Measurements from ENCODE around the gene WIZ. TPM values are rescaled to one million over a fixed set of nuclear protein-coding genes. Genes with fewer than 3 reads are reported as not detected.

WIZ gene
- total and polyA plus RNA-seq, 2 experiments from 2014 or later, result 8.9 to 39.5 TPM

GRCh38 chr19:15443325-15443724 is 6.4 kb downstream of the WIZ start:
- Histone ChIP-seq H3K36me3 (ENCODE audit: insufficient read depth) (no peaks in the 10 kb centered on the region), H3K4me3 (no peak overlapping the region), H3F3A (replicated peaks; ENCODE audit: low read depth) (0 out of 2 replicates have a peak, but pooled peaks cover 2% of the 10 kb centered on the region), H3K27me3 (ENCODE audit: insufficient read depth) (no peaks in the 10 kb centered on the region), H3K4me1 (ENCODE audit: insufficient read depth) (no peaks in the 10 kb centered on the region), H4K20me1 (replicated peaks; ENCODE audit: insufficient read depth) (no peaks in the 10 kb centered on the region), H2AFZ (no peak overlapping the region), H3K9me2 (ENCODE audit: insufficient read depth) (no peaks in the 10 kb centered on the region), H3K27ac (ENCODE audit: low read depth) (no peak overlapping the region), H3K4me2 (no peak overlapping the region), H3K79me2 (replicated peaks; ENCODE audit: insufficient read depth) (no peaks in the 10 kb centered on the region)
- DNase-seq (ENCODE audit: low spot score), result no peak
- H3K4me3 Mint-ChIP-seq, result no peak overlapping the region
- ATAC-seq, result no peak
- TF ChIP-seq EZH2 (IDR thresholded peaks at IDR 0.05; ENCODE audit: low read depth, unreplicated experiment) (no peak), EZH2phosphoT487 (IDR thresholded peaks at IDR 0.05; ENCODE audit: unreplicated experiment) (no peak), ETS1 (IDR thresholded peaks at IDR 0.05) (no peak)
- H3K36me3 Mint-ChIP-seq (ENCODE audit: low read depth), result no peaks in the 10 kb centered on the region
- H3K9me3 Mint-ChIP-seq, result no peaks in the 10 kb centered on the region
- H3K27me3 Mint-ChIP-seq (ENCODE audit: insufficient read depth, low read depth, poor library complexity), result peaks cover 3% of the 10 kb centered on the region
- H3K4me1 Mint-ChIP-seq, result peaks cover under 1% of the 10 kb centered on the region; the same call in 2 of the 3 replicates
- no peak overlapping the region for H3K27ac Mint-ChIP-seq

- peaks cover 3% of the 10 kb centered on the region for H3K27me3 Mint-ChIP-seq (ENCODE audit: insufficient read depth, low read depth, poor library complexity)
- Histone ChIP-seq H2AFZ (no peak overlapping the region), H3K36me3 (ENCODE audit: insufficient read depth) (no peaks in the 10 kb centered on the region), H3K4me3 (no peak overlapping the region), H3K9me2 (ENCODE audit: insufficient read depth) (no peaks in the 10 kb centered on the region), H4K20me1 (replicated peaks; ENCODE audit: insufficient read depth) (no peaks in the 10 kb centered on the region), H3K4me2 (no peak overlapping the region), H3K79me2 (replicated peaks; ENCODE audit: insufficient read depth) (no peaks in the 10 kb centered on the region), H3K27ac (ENCODE audit: low read depth) (no peak overlapping the region), H3F3A (replicated peaks; ENCODE audit: low read depth) (no peaks in the 10 kb centered on the region), H3K27me3 (ENCODE audit: insufficient read depth) (no peaks in the 10 kb centered on the region), H3K4me1 (ENCODE audit: insufficient read depth) (no peaks in the 10 kb centered on the region)
- ATAC-seq (no peak), DNase-seq (ENCODE audit: low spot score) (no peak)
- H3K27ac Mint-ChIP-seq, result no peak overlapping the region
- H3K9me3 Mint-ChIP-seq, result no peaks in the 10 kb centered on the region
- no peak overlapping the region for H3K4me3 Mint-ChIP-seq
- H3K4me1 Mint-ChIP-seq, result no peaks in the 10 kb centered on the region
- TF ChIP-seq STAT1 (IDR thresholded peaks at IDR 0.05; ENCODE audit: unreplicated experiment), result no peak
- no peak for TF ChIP-seq CTCF (conservative IDR thresholded peaks at IDR 0.05; ENCODE audit: low read depth in 2 of 2)
- TF ChIP-seq NANOG (IDR thresholded peaks at IDR 0.05; ENCODE audit: borderline replicate concordance), result no peak
- H3K36me3 Mint-ChIP-seq (ENCODE audit: low read depth), result no peaks in the 10 kb centered on the region
Measured at GRCh38 chr19:15442142-15442920, 7.4 kb downstream of the WIZ start.

GRCh38 chr19:15441317-15441716 is 8.4 kb downstream of the WIZ start:
- no peaks in the 10 kb centered on the region for H3K79me2 ChIP-seq (replicated peaks; ENCODE audit: insufficient read depth)
- H3K27ac ChIP-seq (ENCODE audit: low read depth), result no peak overlapping the region
- DNase-seq (ENCODE audit: low spot score) (no peak), ATAC-seq (no peak)
- Mint-ChIP-seq H3K27me3 (ENCODE audit: insufficient read depth, low read depth, poor library complexity) (peaks cover 1% of the 10 kb centered on the region), H3K27ac (no peak overlapping the region), H3K36me3 (ENCODE audit: low read depth) (no peaks in the 10 kb centered on the region), H3K4me3 (no peak overlapping the region), H3K9me3 (no peaks in the 10 kb centered on the region), H3K4me1 (no peaks in the 10 kb centered on the region)
- H3K9me2 ChIP-seq (ENCODE audit: insufficient read depth), result no peaks in the 10 kb centered on the region
- no peaks in the 10 kb centered on the region for H3K36me3 ChIP-seq (ENCODE audit: insufficient read depth)
- H3K4me1 ChIP-seq (ENCODE audit: insufficient read depth), result no peaks in the 10 kb centered on the region
- TF ChIP-seq REST (IDR thresholded peaks at IDR 0.05; ENCODE audit: unreplicated experiment) (no peak), ZNF331 (CRISPR knock-in tag; IDR thresholded peaks at IDR 0.05; ENCODE audit: low read depth) (no peak), NANOG (IDR thresholded peaks at IDR 0.05; ENCODE audit: borderline replicate concordance) (no peak), JUNB (IDR thresholded peaks at IDR 0.05; ENCODE audit: unreplicated experiment) (no peak), CREB1 (CRISPR knock-in tag; IDR thresholded peaks at IDR 0.05; ENCODE audit: low read depth) (no peak), STAT1 (IDR thresholded peaks at IDR 0.05; ENCODE audit: unreplicated experiment) (no peak)
- H3K4me3 ChIP-seq, result no peak overlapping the region
- no peaks in the 10 kb centered on the region for H3K27me3 ChIP-seq (ENCODE audit: insufficient read depth)
- H3F3A ChIP-seq (replicated peaks; ENCODE audit: low read depth), result no peaks in the 10 kb centered on the region
- H4K20me1 ChIP-seq (replicated peaks; ENCODE audit: insufficient read depth), result no peaks in the 10 kb centered on the region
- no peak overlapping the region for H2AFZ ChIP-seq
- H3K4me2 ChIP-seq, result no peak overlapping the region
